Endothelial cell of umbilical vein (primary cell): ENCODE results near the gene SUFU. TPM values are rescaled to one million over a fixed set of nuclear protein-coding genes. Genes with fewer than 3 reads are reported as not detected.
A peak's percentile ranks its signal among the peaks of the same experiment; 100 is the strongest.

Experiments used
- BruUV-seq: library from RNA; stranded (reverse); fragments of 400-500 nt; replicated peaks from 2 replicates; lab custom pipeline; 2021; lab: Mats Ljungman, UMichigan
- CTCF ChIA-PET: fragments of 300-600, 350-600 bp; sonication (Branson Sonifier 250); formaldehyde crosslinking; loops from one replicate; lab custom pipeline; 2021; ENCODE audit warnings: antibody characterized with exemption, inconsistent platforms; lab: Charles Lee
- POLR2A ChIA-PET: fragments of 300-600, 350-600 bp; sonication (Branson Sonifier 250); formaldehyde crosslinking; loops from one replicate; lab custom pipeline; 2021; ENCODE audit warnings: antibody characterized with exemption, inconsistent platforms; lab: Charles Lee
- DNase-seq: peaks from one replicate; pipeline ENCODE4 v3.0.0-alpha.2; 2011; ENCODE audit warnings: low read depth, low spot score
- FAIRE-seq: peaks from 2 replicates; lab custom pipeline; 2011; peaks lifted over from hg19 to GRCh38; lab: Jason Lieb, UNC
- H2AFZ ChIP-seq: 2 replicates; pipeline ENCODE4 v1.6.0; 2012; ENCODE audit warnings: low read depth, low read length, control low read depth, inconsistent platforms
- H3K27ac ChIP-seq: 2 replicates; pipeline ENCODE4 v1.5.1; 2011; ENCODE audit warnings: low read depth, mild to moderate bottlenecking, control low read depth, low read length, moderate library complexity; ENCODE audit not compliant: insufficient read depth
- H3K27me3 ChIP-seq, 2 experiments: 2 replicates each; pipeline versions ENCODE4 v1.6.0 to v1.6.1; 2011; ENCODE audit warnings: low read length in 2 of 2, mixed read lengths in 1 of 2; ENCODE audit not compliant: control insufficient read depth in 2 of 2, insufficient read depth in 2 of 2
- H3K36me3 ChIP-seq, 2 experiments: 2 replicates in 1 of 2; 3 replicates in 1 of 2; pipeline ENCODE4 v1.5.1; 2011; ENCODE audit warnings: low read length in 2 of 2, mild to moderate bottlenecking in 1 of 2, moderate library complexity in 1 of 2; ENCODE audit not compliant: control insufficient read depth in 2 of 2, insufficient read depth in 2 of 2; ENCODE audit errors: extremely low read depth in 1 of 2
- H3K4me1 ChIP-seq: 3 replicates; pipeline ENCODE4 v1.5.1; 2011; ENCODE audit warnings: mild to moderate bottlenecking, low read length; ENCODE audit not compliant: control insufficient read depth, insufficient read depth; ENCODE audit errors: extremely low read depth
- H3K4me2 ChIP-seq: 2 replicates; pipeline ENCODE4 v1.6.1; 2011; ENCODE audit warnings: low read length, control low read depth, mixed read lengths; ENCODE audit not compliant: insufficient read depth
- H3K4me3 ChIP-seq, 3 experiments: fragments of 200-600 bp in 1 of 3; sonication (generic), shearing (Covaris generic) in 1 of 3; replicated peaks in 1 of 3; 2 replicates each; pipeline ENCODE4 v1.5.1; 2011 to 2016; ENCODE audit warnings: control low read depth in 3 of 3, low read length in 3 of 3, mild to moderate bottlenecking in 2 of 3, inconsistent platforms in 1 of 3, low read depth in 1 of 3, moderate library complexity in 1 of 3; ENCODE audit not compliant: insufficient read depth in 1 of 3
- H3K79me2 ChIP-seq: 2 replicates; pipeline ENCODE4 v1.6.0; 2012; ENCODE audit warnings: low read length, inconsistent platforms; ENCODE audit not compliant: control insufficient read depth, insufficient read depth
- H3K9ac ChIP-seq: replicated peaks from 2 replicates; pipeline ENCODE3; 2011; ENCODE audit warnings: low read length, control low read depth; ENCODE audit not compliant: insufficient read depth; ENCODE audit errors: extremely low read depth
- H3K9me1 ChIP-seq: replicated peaks from 3 replicates; pipeline ENCODE4 v1.6.0; 2011; ENCODE audit warnings: mild to moderate bottlenecking, low read length; ENCODE audit not compliant: control insufficient read depth, insufficient read depth; ENCODE audit errors: extremely low read depth
- H3K9me3 ChIP-seq: replicated peaks from 2 replicates; pipeline ENCODE4 v1.5.1; 2012; ENCODE audit warnings: low read length, inconsistent platforms; ENCODE audit not compliant: control insufficient read depth, insufficient read depth
- H4K20me1 ChIP-seq: replicated peaks from 2 replicates; pipeline ENCODE3; 2011; ENCODE audit warnings: mild to moderate bottlenecking, low read length; ENCODE audit not compliant: control insufficient read depth, insufficient read depth; ENCODE audit errors: extremely low read depth
- CTCF ChIP-seq, 2 donors: IDR thresholded peaks; 1 replicate in 1 of 2; 2 replicates in 1 of 2; pipeline ENCODE4 v1.5.1; 2011; ENCODE audit warnings: low read length in 2 of 2, mild to moderate bottlenecking in 2 of 2, moderate library complexity in 2 of 2, control low read depth in 1 of 2, inconsistent platforms in 1 of 2, low read depth in 1 of 2; ENCODE audit not compliant: insufficient read depth in 1 of 2; ENCODE audit errors: extremely low read depth in 1 of 2
- EZH2 ChIP-seq: IDR thresholded peaks from 2 replicates; pipeline ENCODE4 v1.6.1; 2012; ENCODE audit warnings: borderline replicate concordance, low read depth, mild to moderate bottlenecking, moderate library complexity, low read length, inconsistent platforms; ENCODE audit not compliant: severe bottlenecking
- FOS ChIP-seq: IDR thresholded peaks from 2 replicates; pipeline ENCODE4 v1.6.1; 2011; ENCODE audit warnings: mild to moderate bottlenecking, low read length, moderate library complexity, borderline replicate concordance; ENCODE audit not compliant: insufficient read depth
- GATA2 ChIP-seq: IDR thresholded peaks from 2 replicates; pipeline ENCODE4 v1.7.0; 2011; ENCODE audit warnings: low read depth, mild to moderate bottlenecking, moderate library complexity, mixed read lengths, low read length; ENCODE audit not compliant: insufficient read length, insufficient read depth
- JUN ChIP-seq: IDR thresholded peaks from 2 replicates; pipeline ENCODE4 v1.6.1; 2011; ENCODE audit warnings: borderline replicate concordance, low read depth; ENCODE audit not compliant: insufficient read length, insufficient read depth
- MYC ChIP-seq: IDR thresholded peaks from one replicate; pipeline ENCODE4 v1.6.1; 2011; ENCODE audit warnings: mild to moderate bottlenecking, low read depth, low read length
- POLR2A ChIP-seq: IDR thresholded peaks from 2 replicates; pipeline ENCODE4 v1.6.1; 2012; ENCODE audit warnings: low read depth, mild to moderate bottlenecking, control low read depth, low read length
- dilution Hi-C: fragments of 300-500 bp; cut with MboI; formaldehyde crosslinking; loops from one replicate; pipeline ENCODE4 v1.15.0; 2019; ENCODE audit warnings: low sequenced_read_pairs; ENCODE audit not compliant: extremely low pct_ligation_motif_present
- intact Hi-C: fragments of 100-400 bp; cut with micrococcal nuclease; formaldehyde crosslinking; loops from one replicate; pipeline ENCODE4 v1.10.0; 2022
- polyA plus RNA-seq, 4 experiments: library from polyadenylated mRNA; depleted of rRNA in 3 of 4; stranded (reverse) in 3 of 4; unstranded in 1 of 4; fragments of >200 nt; gene quantifications; 2 replicates each; pipeline versions ENCODE4 v1.2.1 to v1.2.3, GENCODE V29; 2011 to 2012; ENCODE audit warnings: missing spikeins in 1 of 4
- total RNA-seq: library from RNA; stranded (reverse); gene quantifications from 2 replicates; pipeline ENCODE4 v1.2.3, GENCODE V29; 2021

SUFU gene
- total and polyA plus RNA-seq, 2 donors (not counting 3 experiments of a cell fraction or from before 2014, with no cell fraction given), result 10.1 to 16.3 TPM

DNA sequence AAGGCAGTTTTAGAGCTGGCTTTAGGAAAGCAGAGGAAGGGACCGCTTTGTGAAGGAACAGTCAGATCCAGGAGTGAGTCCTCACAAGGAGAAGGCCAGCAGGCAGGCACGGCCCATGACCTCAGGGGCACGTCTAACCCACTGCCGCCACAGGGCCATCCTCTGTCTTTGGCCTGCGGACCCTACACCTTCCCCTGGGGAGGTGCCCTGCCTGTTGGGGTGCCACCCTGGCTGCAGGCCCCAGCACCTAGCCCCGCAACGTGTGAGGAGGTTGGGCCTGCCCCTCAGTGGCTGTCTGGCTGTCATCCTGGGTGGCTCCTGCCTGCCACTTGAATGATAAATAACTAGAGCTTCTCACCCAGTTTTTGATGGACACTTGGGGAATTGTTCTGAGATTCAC, 109.5 kb downstream of the SUFU start:
- Histone ChIP-seq H3K27me3 (no peaks in the 10 kb centered on the region), H3K4me3 (no peak overlapping the region), H2AFZ (no peak overlapping the region), H3K9ac (no peak overlapping the region), H3K9me1 (no peaks in the 10 kb centered on the region), H3K27ac (peak overlapping the region; percentile 68), H3K4me2 (no peak overlapping the region), H3K79me2 (no peaks in the 10 kb centered on the region), H4K20me1 (no peaks in the 10 kb centered on the region), H3K36me3 (peaks cover 0 to 6% of the 10 kb centered on the region in 2 experiments), H3K9me3 (no peaks in the 10 kb centered on the region), H3K4me1 (peaks cover 46% of the 10 kb centered on the region)
- no peak for DNase-seq
- BruUV-seq, result no TSS peak
- no peak for TF ChIP-seq MYC
- TF ChIP-seq JUN, result no peak
- no peak for TF ChIP-seq CTCF (IDR thresholded peaks at IDR 0.05; ENCODE audit: extremely low read depth in 1 of 2, insufficient read depth in 1 of 2, low read depth in 1 of 2, low read length in 2 of 2)
- TF ChIP-seq POLR2A, result no peak
- POLR2A ChIA-PET, result no interaction called here
- dilution Hi-C loops (no loop called here), intact Hi-C loops (no loop called here)
- CTCF ChIA-PET, result interaction anchor here (0.7 to 8.9 kb wide), 7 partner anchors 8 to 57 kb away, joined by 3 to 56 read pairs (median 6); no protein-coding TSS in a partner anchor
- no peak for FAIRE-seq

- Histone ChIP-seq H3K9ac (no peak overlapping the region), H3K9me1 (no peaks in the 10 kb centered on the region), H3K4me1 (peaks cover 46% of the 10 kb centered on the region), H3K9me3 (no peaks in the 10 kb centered on the region), H3K4me2 (no peak overlapping the region), H4K20me1 (no peaks in the 10 kb centered on the region), H3K36me3 (peaks cover 0 to 6% of the 10 kb centered on the region in 2 experiments), H2AFZ (no peak overlapping the region), H3K4me3 (no peak overlapping the region), H3K79me2 (no peaks in the 10 kb centered on the region), H3K27ac (peak overlapping the region; percentile 68), H3K27me3 (no peaks in the 10 kb centered on the region)
- TF ChIP-seq GATA2, result no peak
- no peak for TF ChIP-seq CTCF (IDR thresholded peaks at IDR 0.05; ENCODE audit: extremely low read depth in 1 of 2, insufficient read depth in 1 of 2, low read depth in 1 of 2, low read length in 2 of 2)
- TF ChIP-seq EZH2, result no peak
- no peak for TF ChIP-seq POLR2A
- TF ChIP-seq FOS, result no peak
- BruUV-seq, result no TSS peak
- dilution Hi-C loops, result no loop called here
- ChIA-PET POLR2A (no interaction called here), CTCF (interaction anchor here (0.7 to 8.9 kb wide), 8 partner anchors 9 to 56 kb away, joined by 3 to 56 read pairs (median 6); partner anchors contain the start of gene TRIM8)
- FAIRE-seq (no peak), DNase-seq (no peak)
- intact Hi-C loops, result no loop called here
Measured at GRCh38 chr10:102613785-102614184, 110.0 kb downstream of the SUFU start.
